ENCODE results near the gene GNB1L.

- TF ChIP-seq CTCF (IDR thresholded peaks at IDR 0.05) = no peak
- no peak for TF ChIP-seq POLR2A (IDR thresholded peaks at IDR 0.05)
- TF ChIP-seq POLR2AphosphoS5 (IDR thresholded peaks at IDR 0.05) = no peak
- no peak for TF ChIP-seq EP300 (IDR thresholded peaks at IDR 0.05)
Observed at GRCh38 chr22:19738664-19739447, 115.8 kb downstream of the GNB1L start.

Measured in gastroesophageal sphincter (tissue), 3 donors.